HepG2 (cell line): Measurements from ENCODE around the gene ETV6. TPM values are rescaled to one million over a fixed set of nuclear protein-coding genes. Genes with fewer than 3 reads are reported as not detected.

ENCODE experiments used
- ATF7 ChIP-seq, 2 experiments: fragments of 450-650 bp in 1 of 2; sonication (generic) in 1 of 2; formaldehyde crosslinking in 1 of 2; IDR thresholded peaks; 2 replicates each; pipeline versions ENCODE4 v1.4.0 to v1.6.1; 2016 to 2020; ENCODE audit warnings: antibody characterized with exemption in 1 of 2, mild to moderate bottlenecking in 1 of 2, missing genetic modification reagents in 1 of 2
- EED ChIP-seq: sonication (generic); formaldehyde crosslinking; IDR thresholded peaks from 2 replicates; pipeline ENCODE4 v1.5.0; 2020; ENCODE audit warnings: mild to moderate bottlenecking, missing genetic modification reagents
- FIP1L1 ChIP-seq: fragments of 200-400 bp; formaldehyde crosslinking; IDR thresholded peaks from 2 replicates; pipeline ENCODE4 v1.6.1; 2018; ENCODE audit warnings: low read depth, mild to moderate bottlenecking, low read length, moderate library complexity, borderline replicate concordance; ENCODE audit not compliant: insufficient read depth
- FOSL2 ChIP-seq: sonication (generic); formaldehyde crosslinking; IDR thresholded peaks from 2 replicates; pipeline ENCODE4 v1.4.0; 2020; ENCODE audit warnings: missing genetic modification reagents
- FOXA1 ChIP-seq, 2 experiments: fragments of 450-650 bp in 1 of 2; sonication (generic) in 1 of 2; formaldehyde crosslinking in 1 of 2; IDR thresholded peaks; 2 replicates each; pipeline versions ENCODE4 v1.4.0 to v1.6.1; 2016 to 2020; ENCODE audit warnings: missing genetic modification reagents in 1 of 2
- FOXA3 ChIP-seq: IDR thresholded peaks from 2 replicates; pipeline ENCODE4 v1.6.1; 2016; ENCODE audit warnings: missing genetic modification reagents, missing compliant biosample characterization
- HNF4A ChIP-seq: sonication (generic); formaldehyde crosslinking; IDR thresholded peaks from 2 replicates; pipeline ENCODE4 v1.4.0; 2020; ENCODE audit warnings: missing genetic modification reagents
- KDM2A ChIP-seq: sonication (generic); formaldehyde crosslinking; IDR thresholded peaks from 2 replicates; pipeline ENCODE4 v1.4.0; 2020; ENCODE audit warnings: low read depth, missing genetic modification reagents, borderline replicate concordance
- KMT2A ChIP-seq: sonication (generic); formaldehyde crosslinking; IDR thresholded peaks from 2 replicates; pipeline ENCODE4 v1.4.0; 2020; ENCODE audit warnings: missing genetic modification reagents
- PAX8 ChIP-seq: sonication (generic); formaldehyde crosslinking; IDR thresholded peaks from 2 replicates; pipeline ENCODE4 v1.8.0; 2022; ENCODE audit warnings: mild to moderate bottlenecking, missing genetic modification reagents, borderline replicate concordance
- SSRP1 ChIP-seq: IDR thresholded peaks from 2 replicates; pipeline ENCODE4 v1.6.1; 2016; ENCODE audit warnings: control low read depth
- ZNF605 ChIP-seq: sonication (generic); formaldehyde crosslinking; IDR thresholded peaks from 2 replicates; pipeline ENCODE4 v1.8.0; 2022; ENCODE audit warnings: mild to moderate bottlenecking, missing genetic modification reagents
- ZNF644 ChIP-seq: IDR thresholded peaks from 2 replicates; pipeline ENCODE4 v1.6.1; 2016; ENCODE audit warnings: low read depth
- polyA plus RNA-seq, 8 experiments: library from polyadenylated mRNA; depleted of rRNA in 3 of 8; stranded (reverse) in 7 of 8; unstranded in 1 of 8; fragments of >200 nt; fragmentation: Illumina TruSeq in 4 of 8; extraction: Trizol in 4 of 8; gene quantifications; 2 replicates each; pipeline versions ENCODE4 v1.2.1 to v1.2.3, GENCODE V29; 2011 to 2016; ENCODE audit warnings: low read depth in 4 of 8, missing spikeins in 1 of 8, mixed read lengths in 1 of 8; ENCODE audit not compliant: insufficient read depth in 1 of 8
- total RNA-seq, 5 experiments: library from RNA; depleted of rRNA; stranded (reverse); fragments of >200 nt; fragmentation: Illumina TruSeq; extraction: Trizol; gene quantifications; 2 replicates each; pipeline ENCODE4 v1.2.3, GENCODE V29; 2016; ENCODE audit warnings: low read depth in 1 of 5
- TF ChIP-seq, protein P1 (sequence below): sonication (generic); formaldehyde crosslinking; conservative IDR thresholded peaks from 2 replicates; pipeline ENCODE4 v1.4.0; 2020; ENCODE audit warnings: missing genetic modification reagents
- TF ChIP-seq, protein P2 (sequence below): sonication (generic); formaldehyde crosslinking; IDR thresholded peaks from 2 replicates; pipeline ENCODE4 v1.4.0; 2020; ENCODE audit warnings: missing genetic modification reagents
- TF ChIP-seq, protein P3 (sequence below): sonication (generic); formaldehyde crosslinking; IDR thresholded peaks from 2 replicates; pipeline ENCODE4 v1.5.0; 2020; ENCODE audit warnings: mild to moderate bottlenecking, missing genetic modification reagents, borderline replicate concordance
- TF ChIP-seq, protein P4 (sequence below): sonication (generic); formaldehyde crosslinking; IDR thresholded peaks from 2 replicates; pipeline ENCODE4 v1.5.0; 2020; ENCODE audit warnings: missing genetic modification reagents, mild to moderate bottlenecking, borderline replicate concordance

ETV6 gene
- total and polyA plus RNA-seq, 2 of the 13 experiments (the other 11 are each of a cell fraction or from before 2014, with no cell fraction given), result 2.2 to 3.0 TPM

DNA sequence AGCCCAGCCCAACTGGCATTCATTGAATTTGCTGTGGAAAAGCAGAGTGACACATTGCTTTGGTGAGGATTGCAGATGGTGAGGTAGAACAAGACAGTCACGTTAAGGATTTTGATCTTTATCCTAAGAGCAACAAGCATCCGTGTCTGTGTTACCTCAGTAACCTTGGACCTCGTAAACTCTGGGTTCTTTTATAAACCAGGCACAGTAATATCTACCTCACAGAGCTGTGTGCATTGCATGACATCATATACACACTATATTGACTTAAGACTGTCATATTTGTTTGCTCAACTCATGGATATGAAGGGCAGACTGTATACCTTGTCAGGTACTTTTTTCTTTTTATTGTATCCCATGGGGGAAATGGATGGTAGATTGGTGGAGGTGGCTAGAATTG is 156.2 kb downstream of the ETV6 start (continued):
- TF ChIP-seq KDM2A (CRISPR knock-in tag) (no peak), ZNF644 (0 out of 2 replicates have a peak, but pooled peaks have one; percentile 25), ZNF605 (CRISPR knock-in tag) (no peak), ATF7 (IDR thresholded peaks at IDR 0.05) (peak; percentile 86), ATF7 (CRISPR knock-in tag; IDR thresholded peaks at IDR 0.05) (no peak), PAX8 (no peak), FIP1L1 (no peak), KMT2A (CRISPR knock-in tag) (no peak), FOSL2 (CRISPR knock-in tag) (0 out of 2 replicates have a peak, but pooled peaks have one; percentile 13), HNF4A (CRISPR knock-in tag) (peak; percentile 29; the same call in 1 of the 2 replicates), SSRP1 (no peak), FOXA1 (IDR thresholded peaks at IDR 0.05) (peak; percentile 68), FOXA1 (CRISPR knock-in tag; IDR thresholded peaks at IDR 0.05) (peak; percentile 52), FOXA3 (CRISPR knock-in tag) (peak; percentile 56), EED (CRISPR knock-in tag) (no peak)
- TF ChIP-seq, protein P1, sequence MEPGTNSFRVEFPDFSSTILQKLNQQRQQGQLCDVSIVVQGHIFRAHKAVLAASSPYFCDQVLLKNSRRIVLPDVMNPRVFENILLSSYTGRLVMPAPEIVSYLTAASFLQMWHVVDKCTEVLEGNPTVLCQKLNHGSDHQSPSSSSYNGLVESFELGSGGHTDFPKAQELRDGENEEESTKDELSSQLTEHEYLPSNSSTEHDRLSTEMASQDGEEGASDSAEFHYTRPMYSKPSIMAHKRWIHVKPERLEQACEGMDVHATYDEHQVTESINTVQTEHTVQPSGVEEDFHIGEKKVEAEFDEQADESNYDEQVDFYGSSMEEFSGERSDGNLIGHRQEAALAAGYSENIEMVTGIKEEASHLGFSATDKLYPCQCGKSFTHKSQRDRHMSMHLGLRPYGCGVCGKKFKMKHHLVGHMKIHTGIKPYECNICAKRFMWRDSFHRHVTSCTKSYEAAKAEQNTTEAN (CRISPR knock-in tag), result no peak
- TF ChIP-seq, protein P2, sequence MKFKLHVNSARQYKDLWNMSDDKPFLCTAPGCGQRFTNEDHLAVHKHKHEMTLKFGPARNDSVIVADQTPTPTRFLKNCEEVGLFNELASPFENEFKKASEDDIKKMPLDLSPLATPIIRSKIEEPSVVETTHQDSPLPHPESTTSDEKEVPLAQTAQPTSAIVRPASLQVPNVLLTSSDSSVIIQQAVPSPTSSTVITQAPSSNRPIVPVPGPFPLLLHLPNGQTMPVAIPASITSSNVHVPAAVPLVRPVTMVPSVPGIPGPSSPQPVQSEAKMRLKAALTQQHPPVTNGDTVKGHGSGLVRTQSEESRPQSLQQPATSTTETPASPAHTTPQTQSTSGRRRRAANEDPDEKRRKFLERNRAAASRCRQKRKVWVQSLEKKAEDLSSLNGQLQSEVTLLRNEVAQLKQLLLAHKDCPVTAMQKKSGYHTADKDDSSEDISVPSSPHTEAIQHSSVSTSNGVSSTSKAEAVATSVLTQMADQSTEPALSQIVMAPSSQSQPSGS, result peak; percentile 28; the same call in 1 of the 2 replicates
- TF ChIP-seq, protein P3, sequence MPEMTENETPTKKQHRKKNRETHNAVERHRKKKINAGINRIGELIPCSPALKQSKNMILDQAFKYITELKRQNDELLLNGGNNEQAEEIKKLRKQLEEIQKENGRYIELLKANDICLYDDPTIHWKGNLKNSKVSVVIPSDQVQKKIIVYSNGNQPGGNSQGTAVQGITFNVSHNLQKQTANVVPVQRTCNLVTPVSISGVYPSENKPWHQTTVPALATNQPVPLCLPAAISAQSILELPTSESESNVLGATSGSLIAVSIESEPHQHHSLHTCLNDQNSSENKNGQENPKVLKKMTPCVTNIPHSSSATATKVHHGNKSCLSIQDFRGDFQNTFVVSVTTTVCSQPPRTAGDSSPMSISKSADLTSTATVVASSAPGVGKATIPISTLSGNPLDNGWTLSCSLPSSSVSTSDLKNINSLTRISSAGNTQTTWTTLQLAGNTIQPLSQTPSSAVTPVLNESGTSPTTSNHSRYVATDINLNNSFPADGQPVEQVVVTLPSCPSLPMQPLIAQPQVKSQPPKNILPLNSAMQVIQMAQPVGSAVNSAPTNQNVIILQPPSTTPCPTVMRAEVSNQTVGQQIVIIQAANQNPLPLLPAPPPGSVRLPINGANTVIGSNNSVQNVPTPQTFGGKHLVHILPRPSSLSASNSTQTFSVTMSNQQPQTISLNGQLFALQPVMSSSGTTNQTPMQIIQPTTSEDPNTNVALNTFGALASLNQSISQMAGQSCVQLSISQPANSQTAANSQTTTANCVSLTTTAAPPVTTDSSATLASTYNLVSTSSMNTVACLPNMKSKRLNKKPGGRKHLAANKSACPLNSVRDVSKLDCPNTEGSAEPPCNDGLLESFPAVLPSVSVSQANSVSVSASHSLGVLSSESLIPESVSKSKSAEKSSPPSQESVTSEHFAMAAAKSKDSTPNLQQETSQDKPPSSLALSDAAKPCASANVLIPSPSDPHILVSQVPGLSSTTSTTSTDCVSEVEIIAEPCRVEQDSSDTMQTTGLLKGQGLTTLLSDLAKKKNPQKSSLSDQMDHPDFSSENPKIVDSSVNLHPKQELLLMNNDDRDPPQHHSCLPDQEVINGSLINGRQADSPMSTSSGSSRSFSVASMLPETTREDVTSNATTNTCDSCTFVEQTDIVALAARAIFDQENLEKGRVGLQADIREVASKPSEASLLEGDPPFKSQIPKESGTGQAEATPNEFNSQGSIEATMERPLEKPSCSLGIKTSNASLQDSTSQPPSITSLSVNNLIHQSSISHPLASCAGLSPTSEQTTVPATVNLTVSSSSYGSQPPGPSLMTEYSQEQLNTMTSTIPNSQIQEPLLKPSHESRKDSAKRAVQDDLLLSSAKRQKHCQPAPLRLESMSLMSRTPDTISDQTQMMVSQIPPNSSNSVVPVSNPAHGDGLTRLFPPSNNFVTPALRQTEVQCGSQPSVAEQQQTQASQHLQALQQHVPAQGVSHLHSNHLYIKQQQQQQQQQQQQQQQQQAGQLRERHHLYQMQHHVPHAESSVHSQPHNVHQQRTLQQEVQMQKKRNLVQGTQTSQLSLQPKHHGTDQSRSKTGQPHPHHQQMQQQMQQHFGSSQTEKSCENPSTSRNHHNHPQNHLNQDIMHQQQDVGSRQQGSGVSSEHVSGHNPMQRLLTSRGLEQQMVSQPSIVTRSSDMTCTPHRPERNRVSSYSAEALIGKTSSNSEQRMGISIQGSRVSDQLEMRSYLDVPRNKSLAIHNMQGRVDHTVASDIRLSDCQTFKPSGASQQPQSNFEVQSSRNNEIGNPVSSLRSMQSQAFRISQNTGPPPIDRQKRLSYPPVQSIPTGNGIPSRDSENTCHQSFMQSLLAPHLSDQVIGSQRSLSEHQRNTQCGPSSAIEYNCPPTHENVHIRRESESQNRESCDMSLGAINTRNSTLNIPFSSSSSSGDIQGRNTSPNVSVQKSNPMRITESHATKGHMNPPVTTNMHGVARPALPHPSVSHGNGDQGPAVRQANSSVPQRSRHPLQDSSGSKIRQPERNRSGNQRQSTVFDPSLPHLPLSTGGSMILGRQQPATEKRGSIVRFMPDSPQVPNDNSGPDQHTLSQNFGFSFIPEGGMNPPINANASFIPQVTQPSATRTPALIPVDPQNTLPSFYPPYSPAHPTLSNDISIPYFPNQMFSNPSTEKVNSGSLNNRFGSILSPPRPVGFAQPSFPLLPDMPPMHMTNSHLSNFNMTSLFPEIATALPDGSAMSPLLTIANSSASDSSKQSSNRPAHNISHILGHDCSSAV (CRISPR knock-in tag), result no peak
- TF ChIP-seq, protein P4, sequence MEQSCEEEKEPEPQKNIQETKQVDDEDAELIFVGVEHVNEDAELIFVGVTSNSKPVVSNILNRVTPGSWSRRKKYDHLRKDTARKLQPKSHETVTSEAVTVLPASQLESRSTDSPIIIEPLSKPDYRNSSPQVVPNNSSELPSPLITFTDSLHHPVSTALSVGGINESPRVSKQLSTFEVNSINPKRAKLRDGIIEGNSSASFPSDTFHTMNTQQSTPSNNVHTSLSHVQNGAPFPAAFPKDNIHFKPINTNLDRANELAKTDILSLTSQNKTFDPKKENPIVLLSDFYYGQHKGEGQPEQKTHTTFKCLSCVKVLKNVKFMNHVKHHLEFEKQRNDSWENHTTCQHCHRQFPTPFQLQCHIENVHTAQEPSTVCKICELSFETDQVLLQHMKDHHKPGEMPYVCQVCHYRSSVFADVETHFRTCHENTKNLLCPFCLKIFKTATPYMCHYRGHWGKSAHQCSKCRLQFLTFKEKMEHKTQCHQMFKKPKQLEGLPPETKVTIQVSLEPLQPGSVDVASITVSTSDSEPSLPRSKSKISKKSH (CRISPR knock-in tag), result no peak
